KBM-7 (cell line): ENCODE results near the gene SERPINA3.
"Not testable (repeated sequence)": the region's sequence is repeated elsewhere in the genome, so short reads cannot be mapped to it uniquely, and the experiment has no call there.

Experiments
- DNase-seq: peaks from one replicate; pipeline ENCODE4 v3.0.0-alpha.2; 2015
- in situ Hi-C: fragments of 300-500 bp; cut with MboI; formaldehyde crosslinking; loops from 2 replicates; pipeline ENCODE4 v1.14.3; 2020; ENCODE audit warnings: low sequenced_read_pairs, low pct_unique_long_range_greater_than_20kb, mixed read lengths

SERPINA3 gene

GRCh38 chr14:94612174-94612573, at the start of gene SERPINA3:
TSS of gene SERPINA3 (plus strand) at chr14:94612391. CDS start at chr14:94614442, 2,051 bp downstream.
- DNase-seq: no peak
- in situ Hi-C loops: no loop called here

- no peak for DNase-seq
- in situ Hi-C loops: no loop called here
Measured at GRCh38 chr14:94562941-94563883, 49.0 kb upstream of the SERPINA3 start.

- in situ Hi-C loops: no loop called here
- DNase-seq: no peak
Measured at GRCh38 chr14:94564381-94564780, 47.8 kb upstream of the SERPINA3 start.

GRCh38 chr14:94568186-94568585, 44.0 kb upstream of the SERPINA3 start:
- no peak for DNase-seq
- in situ Hi-C loops: no loop called here

GRCh38 chr14:94569381-94570001, 42.7 kb upstream of the SERPINA3 start:
- no peak for DNase-seq
- in situ Hi-C loops: no loop called here

GRCh38 chr14:94570002-94570400, 42.2 kb upstream of the SERPINA3 start:
- in situ Hi-C loops: no loop called here
- no peak for DNase-seq

- no peak for DNase-seq
- in situ Hi-C loops: no loop called here
Measured at GRCh38 chr14:94570440-94570839, 41.8 kb upstream of the SERPINA3 start.

- DNase-seq: no peak
- in situ Hi-C loops: no loop called here
Measured at GRCh38 chr14:94571395-94571794, 40.8 kb upstream of the SERPINA3 start.

GRCh38 chr14:94571950-94572349, 40.2 kb upstream of the SERPINA3 start:
- in situ Hi-C loops: no loop called here
- no peak for DNase-seq

- DNase-seq: no peak
- in situ Hi-C loops: no loop called here
Measured at GRCh38 chr14:94572637-94573303, 39.4 kb upstream of the SERPINA3 start.

- in situ Hi-C loops: no loop called here
- DNase-seq: no peak
Measured at GRCh38 chr14:94573475-94574277, 38.5 kb upstream of the SERPINA3 start.

GRCh38 chr14:94574336-94574735, 37.9 kb upstream of the SERPINA3 start:
- in situ Hi-C loops: no loop called here
- DNase-seq: no peak

- in situ Hi-C loops: no loop called here
- DNase-seq: no peak
Measured at GRCh38 chr14:94575730-94576585, 36.2 kb upstream of the SERPINA3 start.

- DNase-seq, in situ Hi-C loops: not testable (repeated sequence)
Measured at GRCh38 chr14:94577472-94577871, 34.7 kb upstream of the SERPINA3 start.

- in situ Hi-C loops: no loop called here
- no peak for DNase-seq
Measured at GRCh38 chr14:94578712-94579111, 33.5 kb upstream of the SERPINA3 start.

GRCh38 chr14:94581127-94581999, 30.8 kb upstream of the SERPINA3 start, which contains the start of gene SERPINA5:
TSS of gene SERPINA5 (plus strand) at chr14:94581426. CDS start at chr14:94587363, 5,937 bp downstream.
- no peak for DNase-seq
- in situ Hi-C loops: no loop called here

- no peak for DNase-seq
- in situ Hi-C loops: no loop called here
Measured at GRCh38 chr14:94582199-94582750, 29.9 kb upstream of the SERPINA3 start.
